Peyer's patch (tissue), 4 donors: ENCODE results near the gene HBM.

Experiments
- CTCF ChIP-seq, 6 experiments: fragments of 450-650 bp in 4 of 6; fragments of 200-600 bp in 2 of 6; sonication (generic) in 1 of 6; IDR thresholded peaks; one replicate each; pipeline ENCODE4 v1.5.1; 2017 to 2019; ENCODE audit warnings: antibody characterized with exemption in 6 of 6, mild to moderate bottlenecking in 3 of 6, moderate library complexity in 1 of 6
- POLR2A ChIP-seq, 2 donors: fragments of 450-650 bp; IDR thresholded peaks; one replicate each; pipeline ENCODE4 v1.5.1; 2017; ENCODE audit warnings: antibody characterized with exemption in 2 of 2, mild to moderate bottlenecking in 2 of 2, moderate library complexity in 2 of 2

GRCh38 chr16:116015-116414 is 49.8 kb upstream of the HBM start:
- TF ChIP-seq CTCF (IDR thresholded peaks at IDR 0.05) = no peak
- TF ChIP-seq POLR2A (IDR thresholded peaks at IDR 0.05) = no peak
